SIG-M5 treated with dmso at 0.1 percent for 504 hours (cell line): ENCODE measurements around the gene MAGT1.
A peak's percentile ranks its signal among the peaks of the same experiment; 100 is the strongest.
"Not testable (repeated sequence)": the region's sequence is repeated elsewhere in the genome, so short reads cannot be mapped to it uniquely, and the experiment has no call there.

ENCODE experiments used
- DNase-seq: peaks from one replicate; lab custom pipeline; 2025; ENCODE audit not compliant: unreplicated experiment; lab: John Stamatoyannopoulos, UW

The MAGT1 gene

GRCh38 chrX:77894921-77895886 lies at the start of gene MAGT1:
Gene MAGT1, minus strand, starts transcription at chrX:77895435. Its CDS starts 25 bp downstream, at chrX:77895410.
- peak; percentile 95 for DNase-seq

GRCh38 chrX:77945031-77945430 lies 49.8 kb upstream of the MAGT1 start:
- DNase-seq: not testable (repeated sequence)

- no peak for DNase-seq
Measured at GRCh38 chrX:77938083-77938680, 42.9 kb upstream of the MAGT1 start.

GRCh38 chrX:77937291-77937690 lies 42.1 kb upstream of the MAGT1 start:
- peak; percentile 49 for DNase-seq

- DNase-seq: no peak
Measured at GRCh38 chrX:77936299-77936698, 41.1 kb upstream of the MAGT1 start.

GRCh38 chrX:77935886-77936285 lies 40.7 kb upstream of the MAGT1 start:
- DNase-seq: no peak

GRCh38 chrX:77930581-77930980 lies 35.3 kb upstream of the MAGT1 start:
- DNase-seq: no peak

GRCh38 chrX:77925764-77926163 lies 30.5 kb upstream of the MAGT1 start:
- no peak for DNase-seq

GRCh38 chrX:77924320-77924859 lies 29.2 kb upstream of the MAGT1 start:
- DNase-seq: no peak

GRCh38 chrX:77922787-77923186 lies 27.6 kb upstream of the MAGT1 start:
- no peak for DNase-seq

- not testable (repeated sequence) for DNase-seq
Measured at GRCh38 chrX:77919370-77919769, 24.1 kb upstream of the MAGT1 start.

- DNase-seq: peak; percentile 17
Measured at GRCh38 chrX:77918568-77918967, 23.3 kb upstream of the MAGT1 start.

GRCh38 chrX:77917294-77917933 lies 22.2 kb upstream of the MAGT1 start:
- no peak for DNase-seq

GRCh38 chrX:77910108-77910840 lies 15.0 kb upstream of the MAGT1 start, which contains the start of gene ATP7A:
Gene ATP7A, plus strand, starts transcription at chrX:77910693. Its CDS starts 60,949 bp downstream, at chrX:77971642.
- peak; percentile 89 for DNase-seq

- no peak for DNase-seq
Measured at GRCh38 chrX:77901506-77901905, 6.3 kb upstream of the MAGT1 start.

- DNase-seq: peak; percentile 63
Measured at GRCh38 chrX:77900688-77901087, 5.5 kb upstream of the MAGT1 start.

GRCh38 chrX:77899081-77899828 lies 4.0 kb upstream of the MAGT1 start, which contains the start of gene COX7B:
Gene COX7B, plus strand, starts transcription at chrX:77899468. Its CDS starts 86 bp downstream, at chrX:77899554.
- DNase-seq: peak; percentile 97

GRCh38 chrX:77893713-77894112 lies 1.5 kb downstream of the MAGT1 start:
- no peak for DNase-seq

- no peak for DNase-seq
Measured at GRCh38 chrX:77892887-77893286, 2.3 kb downstream of the MAGT1 start.

GRCh38 chrX:77881418-77881817 lies 13.8 kb downstream of the MAGT1 start:
- DNase-seq: not testable (repeated sequence)
